Right atrium auricular region (tissue), 2 donors: Measurements from ENCODE around the gene LSM8. TPM values are rescaled to one million over a fixed set of nuclear protein-coding genes. Genes with fewer than 3 reads are reported as not detected.
"Not testable (repeated sequence)": the region's sequence is repeated elsewhere in the genome, so short reads cannot be mapped to it uniquely, and the experiment has no call there.

Source experiments
- DNase-seq: peaks from one replicate; pipeline ENCODE4 v3.0.0-alpha.2; 2019; ENCODE audit warnings: low spot score
- H3K27ac ChIP-seq, 2 donors: fragments of 200-600 bp; sonication (generic); 1 replicate in 1 of 2; 2 replicates in 1 of 2; pipeline ENCODE4 v1.5.1; 2016 to 2019
- H3K27me3 ChIP-seq, 2 donors: fragments of 200-600 bp; sonication (generic); one replicate each; pipeline versions ENCODE4 v1.5.1 to v1.6.0; 2017 to 2019
- H3K36me3 ChIP-seq: fragments of 200-600 bp; sonication (generic); one replicate; pipeline ENCODE4 v1.5.1; 2016
- H3K4me1 ChIP-seq, 2 donors: fragments of 200-600 bp; sonication (generic); one replicate each; pipeline versions ENCODE4 v1.5.1 to v1.6.0; 2017 to 2019
- H3K4me3 ChIP-seq, 2 donors: fragments of 200-600 bp; sonication (generic); 1 replicate in 1 of 2; 2 replicates in 1 of 2; pipeline ENCODE4 v1.5.1; 2017 to 2019; ENCODE audit warnings: mild to moderate bottlenecking in 1 of 2, moderate library complexity in 1 of 2
- H3K9me3 ChIP-seq, 2 donors: fragments of 200-600 bp; sonication (generic); one replicate each; pipeline ENCODE4 v1.5.1; 2019
- total RNA-seq, 2 donors: library from RNA; depleted of rRNA; stranded (reverse); fragments of >200 nt; gene quantifications; one replicate each; pipeline ENCODE4 v1.1.0, GENCODE V29; 2016
- TF ChIP-seq, protein P1 (sequence below), 2 donors: fragments of 200-600 bp; sonication (generic); IDR thresholded peaks; one replicate each; pipeline ENCODE4 v1.5.1; 2019; ENCODE audit warnings: antibody characterized with exemption in 2 of 2

The LSM8 gene
- 10 to 100 TPM; 13.4 to 17.3 TPM for total RNA-seq

DNA sequence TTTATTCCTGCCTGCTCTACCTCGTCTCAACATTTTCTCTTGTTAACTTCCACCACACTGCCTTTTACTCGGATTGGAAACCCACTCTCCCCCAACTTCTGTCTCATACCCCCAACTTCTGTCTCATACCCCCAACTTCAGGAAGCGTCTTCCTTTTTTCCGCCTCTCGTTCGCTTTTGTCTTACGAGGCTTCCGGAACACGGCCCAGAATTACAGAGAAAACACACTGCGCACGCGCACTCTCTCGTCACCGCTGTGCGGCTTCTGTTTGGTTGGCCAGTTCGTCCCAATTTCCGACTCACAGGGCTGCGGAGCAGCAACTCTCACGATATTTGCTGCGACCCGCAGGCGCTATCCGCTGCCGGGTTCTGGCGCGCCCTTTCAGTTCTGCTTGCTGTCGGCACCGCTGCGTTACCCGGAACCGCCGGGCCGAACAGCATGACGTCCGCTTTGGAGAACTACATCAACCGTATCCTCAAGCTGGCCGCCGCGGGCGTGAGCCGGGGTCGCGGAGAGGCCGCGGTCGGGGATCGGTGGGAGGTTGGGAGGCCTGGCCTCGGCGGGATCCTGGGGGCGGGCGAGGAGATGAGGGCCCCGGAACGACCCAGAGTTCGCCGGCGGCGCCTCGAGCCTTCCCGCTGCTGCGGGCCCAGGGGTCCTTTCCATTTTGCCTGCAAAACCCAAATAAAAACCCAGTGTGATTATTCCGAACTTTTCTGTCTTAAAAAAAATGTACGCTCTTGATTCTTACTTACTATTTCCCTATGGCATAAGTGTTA, at the start of gene LSM8:
TSS of gene LSM8 (plus strand) at position 379 of the 779 bp plus-strand sequence. CDS start at position 439, 60 bp downstream.
- Histone ChIP-seq H3K4me1 (peaks cover 0 to 25% of the 10 kb centered on the region in 2 donors), H3K9me3 (no peaks in the 10 kb centered on the region), H3K36me3 (peaks cover 18% of the 10 kb centered on the region), H3K27ac (peak within 1 kb of the TSS; percentile 87 to 91), H3K27me3 (no peaks in the 10 kb centered on the region), H3K4me3 (peak within 1 kb of the TSS; percentile 71 to 82)
- TF ChIP-seq, protein P1, sequence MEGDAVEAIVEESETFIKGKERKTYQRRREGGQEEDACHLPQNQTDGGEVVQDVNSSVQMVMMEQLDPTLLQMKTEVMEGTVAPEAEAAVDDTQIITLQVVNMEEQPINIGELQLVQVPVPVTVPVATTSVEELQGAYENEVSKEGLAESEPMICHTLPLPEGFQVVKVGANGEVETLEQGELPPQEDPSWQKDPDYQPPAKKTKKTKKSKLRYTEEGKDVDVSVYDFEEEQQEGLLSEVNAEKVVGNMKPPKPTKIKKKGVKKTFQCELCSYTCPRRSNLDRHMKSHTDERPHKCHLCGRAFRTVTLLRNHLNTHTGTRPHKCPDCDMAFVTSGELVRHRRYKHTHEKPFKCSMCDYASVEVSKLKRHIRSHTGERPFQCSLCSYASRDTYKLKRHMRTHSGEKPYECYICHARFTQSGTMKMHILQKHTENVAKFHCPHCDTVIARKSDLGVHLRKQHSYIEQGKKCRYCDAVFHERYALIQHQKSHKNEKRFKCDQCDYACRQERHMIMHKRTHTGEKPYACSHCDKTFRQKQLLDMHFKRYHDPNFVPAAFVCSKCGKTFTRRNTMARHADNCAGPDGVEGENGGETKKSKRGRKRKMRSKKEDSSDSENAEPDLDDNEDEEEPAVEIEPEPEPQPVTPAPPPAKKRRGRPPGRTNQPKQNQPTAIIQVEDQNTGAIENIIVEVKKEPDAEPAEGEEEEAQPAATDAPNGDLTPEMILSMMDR (IDR thresholded peaks at IDR 0.05): no peak
- DNase-seq: peak; percentile 98

DNA sequence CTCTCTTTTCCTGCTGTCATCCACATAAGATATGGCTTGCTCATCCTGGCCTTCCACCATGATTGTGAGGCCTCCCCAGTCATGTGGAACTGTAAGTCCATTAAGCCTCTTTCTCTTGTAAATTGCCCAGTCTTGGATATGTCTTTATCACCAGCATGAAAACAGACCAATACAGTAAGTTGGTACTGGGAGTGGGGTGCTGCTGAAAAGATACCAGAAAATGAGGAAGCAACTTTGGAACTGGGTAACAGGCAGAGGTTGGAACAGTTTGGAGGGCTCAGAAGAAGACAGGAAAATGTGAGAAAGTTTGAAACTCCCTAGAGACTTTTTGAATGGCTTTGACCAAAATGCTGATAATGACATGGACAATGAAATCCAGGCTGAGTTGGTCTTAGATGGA, 49.5 kb upstream of the LSM8 start:
- H3K4me1 ChIP-seq, H3K27me3 ChIP-seq, DNase-seq, H3K27ac ChIP-seq, H3K4me3 ChIP-seq, H3K9me3 ChIP-seq, H3K36me3 ChIP-seq: not testable (repeated sequence)

DNA sequence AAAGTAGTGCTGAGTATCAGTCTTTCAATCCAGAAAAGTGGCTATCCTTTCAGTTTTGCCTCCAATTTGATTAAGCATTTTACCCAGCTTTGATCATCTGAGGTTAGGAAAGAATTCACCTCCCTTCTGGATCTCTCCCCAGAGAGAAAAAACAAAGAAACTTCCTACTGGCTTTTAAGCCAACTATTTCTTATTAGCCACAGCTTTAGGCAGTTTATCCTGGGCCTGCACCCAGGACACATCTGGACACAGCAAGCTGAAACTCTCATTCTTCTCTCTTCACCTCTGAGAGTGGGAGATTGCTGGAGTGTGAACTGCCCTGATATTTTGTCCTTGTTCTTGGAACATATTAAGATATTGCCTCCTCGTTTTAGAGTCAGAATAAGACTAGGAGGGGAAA, 43.5 kb upstream of the LSM8 start:
- no peaks in the 10 kb centered on the region for H3K36me3 ChIP-seq
- no peaks in the 10 kb centered on the region for H3K4me1 ChIP-seq
- no peaks in the 10 kb centered on the region for H3K9me3 ChIP-seq
- TF ChIP-seq, protein P1 (IDR thresholded peaks at IDR 0.05): no peak
- no peak overlapping the region for H3K27ac ChIP-seq
- H3K27me3 ChIP-seq: no peaks in the 10 kb centered on the region
- no peak overlapping the region for H3K4me3 ChIP-seq
- DNase-seq: no peak

DNA sequence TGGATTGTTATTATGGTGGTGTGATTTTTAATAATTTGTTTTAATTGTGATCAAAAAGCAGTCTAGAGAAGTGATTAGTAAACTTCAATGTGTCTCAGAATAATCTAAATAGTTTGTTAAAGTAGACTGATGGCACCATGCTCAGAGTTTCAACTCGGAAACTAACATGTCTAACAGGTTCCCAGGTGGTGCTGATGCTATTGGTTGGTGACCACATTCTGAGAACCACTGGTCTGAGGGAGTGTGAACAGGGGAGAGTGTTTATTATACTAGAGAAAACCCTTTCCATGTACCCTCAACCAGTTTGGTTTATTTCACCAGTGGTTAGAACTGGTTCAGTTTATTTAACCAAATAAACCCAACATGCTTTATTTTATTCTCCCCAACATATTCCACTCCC, 42.0 kb upstream of the LSM8 start:
- H3K4me3 ChIP-seq: no peak overlapping the region
- no peaks in the 10 kb centered on the region for H3K27me3 ChIP-seq
- no peak for DNase-seq
- no peaks in the 10 kb centered on the region for H3K36me3 ChIP-seq
- no peak overlapping the region for H3K27ac ChIP-seq
- H3K9me3 ChIP-seq: no peaks in the 10 kb centered on the region
- H3K4me1 ChIP-seq: no peaks in the 10 kb centered on the region
- TF ChIP-seq, protein P1 (IDR thresholded peaks at IDR 0.05): no peak

DNA sequence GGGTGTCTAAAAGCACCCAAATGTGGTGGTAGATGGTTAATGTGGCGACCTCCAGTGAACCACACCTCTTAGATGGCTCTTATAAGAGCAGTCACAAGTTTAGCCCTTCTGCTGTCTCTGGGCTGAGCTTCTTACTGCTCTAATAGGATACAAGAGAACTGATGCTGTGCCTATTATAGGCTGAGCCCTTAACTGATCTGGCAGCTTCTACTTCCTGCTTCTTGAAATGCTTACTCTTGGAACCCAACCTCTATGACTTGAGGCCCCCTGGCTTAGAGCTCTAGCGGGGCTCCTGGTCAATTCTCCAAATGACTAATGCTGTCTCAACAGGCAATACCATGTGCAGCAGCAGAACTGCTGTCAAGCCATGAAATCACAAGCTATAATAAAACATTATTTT, 35.0 kb upstream of the LSM8 start:
- H3K36me3 ChIP-seq: no peaks in the 10 kb centered on the region
- no peaks in the 10 kb centered on the region for H3K4me1 ChIP-seq
- TF ChIP-seq, protein P1 (IDR thresholded peaks at IDR 0.05): no peak
- H3K27ac ChIP-seq: no peak overlapping the region
- H3K9me3 ChIP-seq: no peaks in the 10 kb centered on the region
- no peaks in the 10 kb centered on the region for H3K27me3 ChIP-seq
- DNase-seq: no peak
- H3K4me3 ChIP-seq: no peak overlapping the region

DNA sequence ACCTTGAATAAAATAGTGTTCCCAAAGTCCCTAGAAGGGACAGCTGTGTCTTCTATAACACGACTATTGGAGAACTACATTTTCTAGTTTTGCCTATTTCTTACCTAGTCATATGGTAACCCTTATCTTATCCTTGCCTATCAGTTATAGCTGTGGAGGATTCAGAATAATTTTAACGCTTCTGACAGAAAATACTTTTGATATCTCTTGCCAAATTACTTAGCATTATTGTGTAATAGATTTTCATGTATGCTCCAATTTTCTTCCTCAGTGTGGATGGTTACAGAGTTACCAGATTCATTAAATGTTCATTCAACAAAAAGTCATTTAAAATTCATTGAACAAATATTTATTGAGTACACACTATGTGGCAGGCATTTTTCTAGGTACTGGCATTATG, 34.6 kb upstream of the LSM8 start:
- Histone ChIP-seq H3K9me3 (no peaks in the 10 kb centered on the region), H3K4me3 (no peak overlapping the region), H3K4me1 (no peaks in the 10 kb centered on the region), H3K36me3 (no peaks in the 10 kb centered on the region), H3K27me3 (no peaks in the 10 kb centered on the region), H3K27ac (no peak overlapping the region)
- TF ChIP-seq, protein P1 (IDR thresholded peaks at IDR 0.05): no peak
- no peak for DNase-seq
